GM18508 (cell line): ENCODE measurements around the gene CHST11.
A peak's percentile ranks its signal among the peaks of the same experiment; 100 is the strongest.

ENCODE experiments used
- ATAC-seq: cut with Tn5 transposase; IDR thresholded peaks from one replicate; pipeline ENCODE4 v1.9.1; 2021; ENCODE audit warnings: moderate number of reproducible peaks; ENCODE audit not compliant: insufficient read depth, unreplicated experiment

Gene CHST11

DNA sequence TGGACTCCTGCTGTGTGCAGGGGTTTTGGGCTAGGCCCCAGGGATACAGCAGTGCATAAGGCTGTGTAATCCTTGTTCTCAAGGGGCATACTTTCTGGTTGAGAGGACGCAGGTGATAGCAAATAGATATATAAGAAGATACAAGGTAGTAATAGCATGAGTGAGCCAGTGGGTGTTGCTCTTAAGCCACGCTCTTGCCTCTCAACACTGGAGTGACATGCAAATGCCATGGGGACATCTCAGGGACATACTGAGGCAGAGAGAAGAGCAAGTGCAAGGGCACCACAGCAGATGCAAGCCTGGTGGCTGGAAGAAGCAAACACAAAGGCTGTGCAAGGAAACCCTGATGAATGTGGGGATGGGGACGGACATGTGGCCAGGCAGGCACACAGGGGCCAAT is 223.3 kb downstream of the CHST11 start:
- no peak for ATAC-seq

DNA sequence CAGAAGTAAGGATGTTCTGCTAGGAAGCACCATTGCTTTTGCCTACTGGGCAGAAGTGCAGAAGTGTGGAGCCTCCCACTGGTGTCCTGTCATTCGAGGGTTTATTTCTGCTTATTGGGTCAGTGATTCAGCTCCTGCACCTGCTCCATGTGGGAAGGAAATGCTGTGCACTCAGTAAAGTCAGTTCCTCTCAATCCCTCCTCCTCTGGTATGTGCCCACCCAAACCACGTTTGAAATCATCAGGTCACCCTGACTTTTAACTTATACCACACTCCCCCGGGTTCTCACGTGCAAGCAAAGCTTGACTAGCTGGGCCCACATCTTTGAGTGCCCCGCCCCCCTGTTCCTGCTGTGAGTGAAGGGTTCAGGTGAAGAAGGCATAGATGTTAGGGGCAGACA is 223.7 kb downstream of the CHST11 start:
- ATAC-seq, result no peak

DNA sequence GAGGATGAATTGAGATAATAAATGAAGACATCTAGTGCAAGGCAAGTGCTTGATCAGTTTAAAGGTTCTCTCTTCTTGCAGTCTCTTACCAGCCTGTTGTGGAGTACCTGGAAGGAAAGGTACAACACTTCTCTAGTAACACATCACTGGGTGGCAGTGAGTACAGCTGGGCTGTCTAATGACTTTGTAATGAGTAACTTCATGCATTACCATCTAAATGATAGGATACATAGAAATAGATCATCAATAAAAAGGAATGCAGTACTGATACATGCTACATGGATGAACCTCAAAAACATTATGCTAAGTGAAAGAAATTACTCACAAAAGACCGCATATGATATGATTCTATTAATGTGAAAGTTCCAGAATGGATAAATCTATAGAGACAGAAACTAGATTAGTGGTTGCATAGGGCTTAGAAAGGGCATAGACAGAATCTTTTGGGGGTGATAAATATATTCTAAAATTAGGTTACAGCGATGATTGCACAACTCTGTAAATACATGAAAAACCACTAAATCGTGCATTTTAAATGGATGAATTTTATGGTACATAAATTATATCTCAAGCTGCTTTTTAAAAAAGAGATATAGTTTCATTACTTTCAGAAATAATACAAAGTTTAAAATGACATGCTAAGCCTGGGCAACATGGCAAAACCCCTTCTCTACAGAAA is 224.4 kb downstream of the CHST11 start:
- ATAC-seq, result no peak

DNA sequence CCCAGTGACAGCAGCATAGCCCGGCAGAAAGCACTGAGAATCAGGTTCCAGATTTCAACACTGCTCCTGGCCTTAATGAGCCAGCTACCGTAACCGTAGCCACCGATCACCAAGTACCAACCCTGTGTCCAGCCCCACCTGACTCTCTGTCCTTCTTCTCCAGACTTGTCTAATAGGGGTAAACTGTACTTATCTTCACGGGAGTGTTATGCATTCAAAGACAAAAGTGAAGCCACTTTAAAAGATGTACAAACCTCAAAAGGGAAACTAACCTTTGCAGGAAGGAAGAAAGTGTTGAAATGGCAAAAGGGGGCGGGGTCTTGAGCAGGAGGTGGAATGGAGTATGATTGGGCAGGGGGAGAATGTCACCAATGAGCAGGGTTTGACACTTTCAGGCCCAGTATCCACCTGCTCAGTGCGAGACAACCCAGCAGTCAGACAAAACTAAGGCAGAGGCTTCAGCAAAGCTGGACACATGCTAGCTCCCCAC is 226.1 kb downstream of the CHST11 start:
- ATAC-seq, result no peak

DNA sequence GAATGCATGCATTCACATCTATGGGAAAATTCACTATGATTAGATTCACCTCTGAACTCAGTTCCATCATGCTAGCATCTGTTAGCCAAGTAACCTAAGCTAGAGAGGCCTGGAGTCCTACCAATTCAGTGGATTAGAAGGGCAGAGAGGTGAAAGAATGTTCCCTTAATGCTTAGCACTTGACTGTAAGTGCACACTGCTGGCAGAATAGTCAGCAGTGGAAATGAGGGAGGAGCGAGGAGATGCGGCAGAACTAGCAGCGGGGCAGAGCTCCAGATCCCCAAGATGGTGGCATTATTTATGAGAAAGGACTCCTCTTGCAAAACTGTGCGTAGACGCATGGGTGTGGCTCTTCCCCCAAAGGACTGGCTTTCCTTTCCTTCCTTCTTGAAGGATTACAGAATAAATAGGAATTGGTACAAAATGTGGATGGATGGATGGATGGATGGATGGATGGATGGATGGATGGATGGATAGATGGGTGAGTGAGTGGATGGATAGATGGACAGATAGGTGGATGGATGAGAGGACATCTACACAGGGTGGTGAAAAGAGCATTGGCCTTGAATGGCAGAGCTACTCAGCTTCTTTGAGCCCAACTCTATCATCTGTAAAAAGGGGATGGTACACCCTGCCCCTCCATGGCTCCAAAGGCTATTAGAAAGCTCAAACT is 227.2 kb downstream of the CHST11 start:
- no peak for ATAC-seq

DNA sequence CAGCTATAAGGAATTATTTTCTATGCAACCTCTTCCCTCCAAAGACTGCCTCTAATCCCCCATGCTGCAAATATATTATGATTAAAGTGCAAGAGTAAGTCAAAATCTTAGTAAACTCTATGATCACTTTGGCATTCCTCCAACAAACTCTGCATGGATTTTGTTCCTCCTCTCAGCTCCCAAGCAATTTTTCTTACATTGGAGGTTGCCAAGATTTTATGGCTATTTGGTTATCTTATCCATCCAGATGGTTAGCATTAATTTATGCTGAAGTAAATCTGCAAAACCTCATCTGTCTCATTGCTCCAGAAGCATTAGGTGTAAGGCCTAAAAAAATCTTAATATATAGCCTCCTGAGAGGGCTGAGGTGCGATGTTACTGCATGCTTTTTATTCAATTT is 228.1 kb downstream of the CHST11 start:
- ATAC-seq, result no peak

DNA sequence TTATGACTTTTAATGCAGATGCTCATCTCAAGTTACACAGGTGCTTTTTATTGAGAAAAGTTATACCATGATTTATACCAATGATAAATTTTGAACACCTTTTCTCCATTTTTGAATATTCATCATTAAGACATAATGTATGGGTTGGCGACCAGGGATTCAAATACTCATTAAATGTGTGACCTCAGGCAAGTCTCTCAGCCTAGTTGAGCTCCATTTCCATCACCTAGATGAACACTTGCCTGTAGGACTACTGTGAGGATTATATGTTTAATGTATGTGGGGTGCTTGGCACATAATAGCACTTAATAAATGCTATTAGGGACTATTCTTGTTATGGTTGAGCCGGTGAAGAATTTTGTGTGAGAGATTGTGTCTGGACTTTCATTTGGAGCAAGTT is 228.6 kb downstream of the CHST11 start:
- ATAC-seq, result no peak

DNA sequence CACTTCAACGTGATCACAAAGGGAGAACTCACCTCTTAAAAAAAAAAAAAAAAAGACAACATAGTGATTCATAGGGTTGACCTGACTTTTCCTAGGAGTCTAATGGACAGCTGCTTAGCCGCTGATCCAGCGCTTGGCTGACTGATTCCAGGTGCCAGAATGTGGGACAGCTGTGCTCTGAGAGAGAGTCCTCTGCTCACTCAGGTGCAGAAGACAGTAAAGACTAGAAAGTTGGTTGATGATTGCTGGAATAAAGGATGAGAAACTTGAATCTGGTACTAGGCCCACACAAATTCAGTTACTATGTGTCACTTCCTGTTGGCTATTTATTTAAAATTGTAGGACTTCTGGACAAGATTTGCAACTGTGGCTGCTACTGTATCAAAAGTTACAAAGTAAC is 229.4 kb downstream of the CHST11 start:
- ATAC-seq, result no peak

DNA sequence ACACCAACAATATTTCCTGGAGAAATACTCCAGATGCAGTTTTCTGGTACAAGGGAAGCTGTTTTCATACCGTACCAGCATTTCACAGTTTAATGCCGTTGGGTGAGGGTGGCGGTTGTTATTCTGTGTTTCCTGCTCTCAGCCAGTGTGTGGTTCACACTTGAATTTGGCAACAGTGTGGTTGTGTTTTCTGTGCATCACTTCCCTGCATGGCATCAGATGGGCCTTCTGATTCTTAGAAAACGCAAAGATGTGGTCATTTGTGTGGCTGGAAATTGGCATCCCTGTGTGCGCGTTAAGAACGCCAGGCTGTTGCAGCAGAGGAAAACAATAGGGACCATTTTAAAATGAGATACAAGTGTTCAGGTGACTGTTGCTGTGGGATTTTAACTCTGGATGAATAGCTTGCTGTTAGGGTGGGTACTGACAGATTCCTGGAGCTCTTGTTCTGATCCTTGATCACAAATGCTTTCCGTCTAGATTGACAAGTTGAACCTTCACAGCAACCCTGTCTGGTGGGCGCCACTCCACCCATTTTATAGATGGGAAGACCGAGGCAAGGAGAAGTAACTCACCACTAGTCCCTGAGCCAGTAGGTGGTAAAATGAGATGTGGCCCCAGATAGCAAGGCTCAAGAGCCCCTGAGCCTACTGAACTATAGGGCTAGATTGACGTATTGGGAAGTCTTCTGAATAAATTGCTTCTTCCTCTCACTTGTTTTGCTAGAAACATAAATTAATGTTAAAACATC is 231.2 kb downstream of the CHST11 start:
- ATAC-seq, result no peak

DNA sequence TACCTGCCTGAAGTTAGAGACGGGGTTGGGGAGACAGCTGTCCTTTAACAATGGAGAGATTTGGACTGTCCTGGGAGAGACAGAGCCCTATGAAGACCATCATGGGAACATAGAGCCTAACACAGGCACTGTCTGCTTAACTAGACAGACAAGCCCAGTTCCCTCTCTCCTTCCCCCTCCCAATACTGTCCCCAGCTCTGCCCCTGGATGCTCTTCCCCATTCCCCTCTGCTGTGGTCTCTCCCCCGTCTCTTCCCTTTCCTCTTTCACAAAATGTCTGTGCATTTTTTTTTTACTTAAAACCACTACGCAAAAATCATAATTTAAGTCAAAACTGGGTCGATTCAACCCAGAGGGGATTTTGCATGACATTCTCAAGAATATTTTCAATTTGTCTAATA is 232.9 kb downstream of the CHST11 start:
- ATAC-seq, result no peak

DNA sequence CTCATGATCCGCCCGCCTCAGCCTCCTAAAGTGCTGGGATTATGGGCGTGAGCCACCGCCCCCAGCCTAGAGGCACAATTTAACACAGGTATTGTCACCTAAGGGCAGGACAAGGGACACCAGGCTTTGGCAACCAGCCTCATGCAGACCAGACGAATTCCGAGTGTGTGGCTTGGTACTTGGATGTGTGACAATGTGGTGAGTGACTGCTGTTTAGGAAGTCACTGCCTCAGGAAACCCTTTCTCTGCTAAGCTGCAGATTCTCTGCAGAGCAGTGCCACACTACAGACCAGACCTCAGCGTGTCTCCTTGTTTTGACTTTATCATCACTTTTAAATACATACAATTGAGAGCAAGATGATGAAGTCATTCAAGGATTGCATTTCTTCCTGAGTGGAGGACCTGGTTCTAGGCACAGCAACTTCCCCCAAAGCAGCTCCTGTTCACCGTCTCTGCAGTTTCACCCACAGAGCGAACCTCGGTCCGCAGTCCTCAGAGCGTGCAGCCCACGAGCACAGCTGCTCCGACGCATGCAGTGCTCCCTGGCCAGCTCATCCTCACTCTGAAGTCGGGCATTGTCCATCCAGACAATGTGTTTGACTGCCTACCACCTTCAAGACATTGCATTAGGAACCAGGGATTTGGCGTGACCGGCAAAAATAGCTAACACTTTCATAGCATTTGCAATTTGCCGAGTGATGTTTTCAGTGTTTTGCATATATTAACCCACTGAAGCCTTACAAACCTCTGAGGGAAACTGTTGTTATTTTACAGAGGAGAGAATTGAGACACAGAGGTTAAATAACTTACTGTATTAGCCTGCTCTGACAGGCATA is 235.2 kb downstream of the CHST11 start:
- ATAC-seq, result no peak

DNA sequence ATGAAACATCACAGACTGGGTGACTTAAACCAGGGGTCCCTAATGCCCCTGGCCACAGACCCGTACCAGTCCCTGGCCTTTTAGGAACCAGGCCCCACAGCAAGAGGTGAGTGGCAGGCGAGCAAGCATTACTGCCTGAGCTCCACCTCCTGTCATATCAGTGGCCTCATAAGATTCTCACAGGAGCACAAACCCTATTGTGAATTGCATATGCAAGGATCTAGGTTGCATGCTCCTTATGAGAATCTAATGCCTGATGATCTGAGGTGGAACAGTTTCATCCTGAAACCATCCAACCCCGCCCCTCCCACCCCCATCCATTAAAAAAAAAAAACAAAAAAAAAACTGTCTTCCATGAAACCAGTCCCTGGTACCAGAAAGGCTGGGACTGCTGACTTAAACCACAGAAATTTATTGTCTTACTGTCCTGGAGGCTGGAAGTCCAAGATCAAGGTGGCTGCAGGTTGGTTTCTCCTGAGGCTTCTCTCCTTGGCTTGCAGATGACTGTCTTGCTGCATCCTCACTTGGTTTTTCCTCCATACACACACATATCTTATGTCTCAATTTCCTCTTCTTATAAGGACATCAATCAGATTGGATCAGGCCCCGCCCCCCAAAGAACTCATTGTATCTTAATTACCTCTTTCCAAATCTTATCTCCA is 235.9 kb downstream of the CHST11 start:
- ATAC-seq, result no peak

DNA sequence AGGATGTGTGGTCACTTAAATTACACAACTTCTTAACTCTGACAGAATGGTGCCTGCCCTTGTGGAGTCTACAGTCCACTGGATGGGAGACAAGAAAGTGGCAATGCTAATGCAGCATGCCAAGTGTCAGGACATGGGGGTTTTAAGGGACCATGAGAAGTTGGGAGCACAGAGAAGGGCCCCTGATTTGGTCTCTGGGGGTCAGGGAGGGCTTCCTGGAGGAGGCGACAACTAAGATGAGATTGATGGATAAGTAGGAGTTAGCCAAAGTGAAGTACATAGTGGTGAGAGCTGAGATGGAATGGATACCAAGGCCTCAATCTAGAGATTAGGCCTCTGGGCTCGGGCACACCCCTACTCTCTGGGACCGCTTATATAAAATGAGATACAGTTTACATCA is 236.7 kb downstream of the CHST11 start:
- ATAC-seq, result no peak

DNA sequence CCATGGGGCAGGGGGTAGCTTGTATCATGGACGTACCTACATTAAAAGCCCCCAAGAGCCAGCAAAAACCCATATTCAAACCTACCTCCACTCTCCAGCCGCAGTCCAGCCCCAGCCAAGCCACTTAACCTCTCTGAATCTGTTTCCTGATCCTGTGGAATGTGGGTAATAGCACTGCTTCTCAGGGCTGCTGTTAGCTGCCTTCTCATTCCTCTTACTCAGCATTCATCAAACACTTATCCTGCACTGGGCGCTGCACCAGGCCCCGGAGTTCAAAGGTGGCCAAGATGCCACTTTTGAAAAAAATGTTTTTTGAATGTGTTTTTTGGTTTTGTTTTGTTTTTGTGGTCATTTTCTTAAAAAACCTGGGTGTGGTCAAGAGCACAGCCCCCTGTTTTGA is 237.4 kb downstream of the CHST11 start:
- no peak for ATAC-seq

DNA sequence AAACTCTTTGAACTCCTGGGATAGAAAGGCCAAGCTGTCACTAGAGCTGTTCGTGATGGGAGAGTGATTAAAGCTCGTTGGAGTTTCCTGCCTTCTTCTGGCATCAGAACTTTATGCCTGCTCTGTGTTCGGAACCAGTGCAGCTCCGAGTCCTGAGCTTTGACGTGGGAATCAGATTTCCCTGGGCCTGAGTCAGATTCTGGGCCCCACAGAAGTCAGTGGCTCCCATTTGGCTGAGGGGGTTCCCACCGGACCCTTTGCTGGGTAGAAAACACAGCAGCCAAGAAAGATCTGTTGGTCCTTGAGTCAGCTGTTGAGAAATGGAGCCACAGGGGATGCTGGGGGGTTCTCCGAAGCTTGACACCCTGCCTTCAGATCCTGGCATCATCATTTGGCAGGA is 238.0 kb downstream of the CHST11 start:
- ATAC-seq, result no peak

DNA sequence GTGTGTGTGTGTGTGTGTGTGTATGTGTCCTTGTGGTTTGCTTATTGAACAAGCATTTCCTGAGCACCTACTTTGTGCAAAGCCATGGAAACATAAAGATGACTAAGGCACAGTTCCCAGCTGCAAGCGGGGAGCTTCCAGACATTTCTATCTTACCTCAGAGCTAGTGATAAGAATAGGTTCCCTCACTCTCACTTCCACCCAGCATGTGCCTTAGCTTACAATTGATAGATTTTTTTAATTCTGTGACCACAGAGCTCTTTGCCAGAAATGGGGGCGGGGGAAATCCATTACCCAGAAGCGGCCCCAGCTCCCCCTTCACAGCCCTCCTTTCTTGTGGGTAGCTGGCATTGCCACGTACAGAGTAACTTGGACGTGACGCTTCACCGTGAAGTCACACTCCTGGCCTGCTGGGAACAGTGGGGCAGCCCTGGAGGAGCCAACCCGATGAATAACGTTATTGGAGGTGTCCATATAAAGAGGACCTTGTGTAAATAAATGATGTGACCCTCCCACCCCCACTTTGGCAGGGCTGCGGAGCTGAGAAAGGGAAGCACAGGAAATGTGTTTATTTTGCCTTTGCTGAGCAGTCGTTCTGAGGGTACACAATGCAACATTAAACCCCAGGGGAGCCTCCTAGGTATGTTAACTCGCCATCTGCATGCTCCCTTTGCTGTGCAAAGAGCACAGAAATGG is 238.9 kb downstream of the CHST11 start:
- no peak for ATAC-seq

DNA sequence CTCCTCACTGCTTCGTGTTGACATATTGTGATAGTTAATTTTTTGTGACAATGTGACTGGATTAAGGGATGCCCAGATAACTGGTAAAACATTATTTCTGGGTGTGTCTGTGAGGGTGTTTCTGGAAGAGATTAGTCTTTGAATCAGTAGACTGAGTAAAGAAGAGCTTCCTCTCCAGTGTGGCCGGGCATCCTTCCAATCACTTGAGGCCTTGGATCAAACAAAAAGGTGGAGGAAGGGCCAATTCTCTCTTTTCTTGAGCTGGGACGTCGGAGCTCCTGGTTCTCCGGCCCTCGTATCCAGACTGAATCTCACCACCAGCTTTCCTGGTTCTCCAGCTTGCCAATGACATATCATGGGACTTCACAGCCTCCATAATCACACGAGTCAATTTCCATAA is 240.4 kb downstream of the CHST11 start:
- ATAC-seq, result no peak

DNA sequence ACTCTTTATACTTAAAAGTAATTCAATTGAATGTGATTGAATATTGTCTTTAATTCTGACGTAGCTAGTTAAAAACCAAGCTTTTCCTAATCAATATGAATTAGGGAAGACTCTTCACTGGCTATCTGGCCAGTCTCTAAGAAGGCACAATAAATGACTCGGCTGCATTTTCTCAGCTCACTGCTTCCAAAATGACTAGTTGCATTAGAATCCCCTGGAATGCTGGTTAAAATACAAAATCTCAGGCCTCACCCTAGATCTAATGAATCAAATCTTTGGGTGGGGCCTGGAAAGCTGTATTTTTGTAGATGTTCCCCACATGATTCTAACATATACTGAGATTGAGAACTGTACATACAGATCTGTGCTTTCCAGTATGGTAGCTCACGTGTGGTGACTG is 242.1 kb downstream of the CHST11 start:
- ATAC-seq, result no peak

DNA sequence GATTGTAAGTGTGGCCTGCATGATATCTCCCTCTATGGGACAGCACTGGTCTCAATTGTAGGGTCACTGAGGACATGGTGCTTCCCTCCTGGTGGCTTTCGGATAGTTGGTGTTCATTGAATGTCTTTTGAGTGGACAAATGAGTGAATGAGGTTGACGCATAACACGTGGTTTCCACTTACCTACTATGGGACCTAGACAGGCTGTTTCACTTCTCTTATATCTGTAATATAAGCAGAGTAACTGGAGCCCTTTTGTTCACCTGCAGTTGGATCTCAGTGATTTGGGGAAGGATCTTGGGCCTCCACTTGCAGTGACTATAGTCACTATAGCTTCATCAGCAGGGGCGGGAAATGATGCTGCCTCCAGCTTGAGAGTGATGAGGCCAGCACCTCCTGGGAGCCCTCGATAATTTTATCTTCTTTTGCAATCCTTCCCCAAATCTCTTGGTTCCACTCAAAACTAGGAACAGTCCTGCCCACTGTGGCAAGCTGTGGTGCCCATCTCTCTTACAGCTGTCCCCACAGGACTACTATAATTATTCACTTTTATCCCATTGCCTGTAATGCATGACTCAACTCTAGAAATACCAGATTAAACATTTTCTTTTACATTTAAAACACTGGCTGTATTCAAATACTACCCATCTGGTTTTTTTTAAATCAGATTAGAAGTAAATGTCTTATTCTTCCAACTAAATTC is 242.9 kb downstream of the CHST11 start:
- peak; percentile 47 for ATAC-seq
